Measurements from ENCODE around the gene DUSP16.
"Not testable (repeated sequence)": the region's sequence is repeated elsewhere in the genome, so short reads cannot be mapped to it uniquely, and the experiment has no call there.

The DUSP16 gene

GRCh38 chr12:12488823-12489550 is 73.7 kb downstream of the DUSP16 start:
- DNase-seq: no peak

GRCh38 chr12:12488296-12488695 is 74.4 kb downstream of the DUSP16 start:
- DNase-seq: no peak

GRCh38 chr12:12487490-12487889 is 75.2 kb downstream of the DUSP16 start:
- no peak for DNase-seq

- DNase-seq: no peak
Observed at GRCh38 chr12:12486661-12487240, 75.9 kb downstream of the DUSP16 start.

GRCh38 chr12:12483438-12483837 is 79.2 kb downstream of the DUSP16 start:
- DNase-seq: no peak

- DNase-seq: no peak
Observed at GRCh38 chr12:12482959-12483358, 79.7 kb downstream of the DUSP16 start.

GRCh38 chr12:12482150-12482761 is 80.4 kb downstream of the DUSP16 start:
- DNase-seq: no peak

- DNase-seq: no peak
Observed at GRCh38 chr12:12481631-12482030, 81.0 kb downstream of the DUSP16 start.

- no peak for DNase-seq
Observed at GRCh38 chr12:12480074-12480473, 82.6 kb downstream of the DUSP16 start.

- no peak for DNase-seq
Observed at GRCh38 chr12:12477532-12477890, 85.2 kb downstream of the DUSP16 start.

- no peak for DNase-seq
Observed at GRCh38 chr12:12476857-12477531, 85.7 kb downstream of the DUSP16 start.

- DNase-seq: no peak
Observed at GRCh38 chr12:12474931-12475795, 87.5 kb downstream of the DUSP16 start.

GRCh38 chr12:12474471-12474928 is 88.2 kb downstream of the DUSP16 start:
- DNase-seq: no peak

GRCh38 chr12:12473223-12473622 is 89.4 kb downstream of the DUSP16 start:
- DNase-seq: no peak

- not testable (repeated sequence) for DNase-seq
Observed at GRCh38 chr12:12471982-12472961, 90.4 kb downstream of the DUSP16 start.

GRCh38 chr12:12470751-12471306 is 91.8 kb downstream of the DUSP16 start:
- no peak for DNase-seq

GRCh38 chr12:12469386-12469785 is 93.3 kb downstream of the DUSP16 start:
- DNase-seq: no peak

- no peak for DNase-seq
Observed at GRCh38 chr12:12468575-12468974, 94.1 kb downstream of the DUSP16 start.

GRCh38 chr12:12467688-12468261 is 94.9 kb downstream of the DUSP16 start:
- no peak for DNase-seq

- no peak for DNase-seq
Observed at GRCh38 chr12:12467264-12467663, 95.4 kb downstream of the DUSP16 start.

GRCh38 chr12:12466157-12466556 is 96.5 kb downstream of the DUSP16 start:
- no peak for DNase-seq
